GM12872 (cell line): Measurements from ENCODE around the gene RAPH1.

Experiments used
- TF ChIP-seq, protein P1 (sequence below): IDR thresholded peaks from 3 replicates; pipeline ENCODE4 v1.5.1; 2011; ENCODE audit warnings: low read depth, mild to moderate bottlenecking, low read length, moderate library complexity; ENCODE audit not compliant: insufficient read depth

RAPH1 gene

DNA sequence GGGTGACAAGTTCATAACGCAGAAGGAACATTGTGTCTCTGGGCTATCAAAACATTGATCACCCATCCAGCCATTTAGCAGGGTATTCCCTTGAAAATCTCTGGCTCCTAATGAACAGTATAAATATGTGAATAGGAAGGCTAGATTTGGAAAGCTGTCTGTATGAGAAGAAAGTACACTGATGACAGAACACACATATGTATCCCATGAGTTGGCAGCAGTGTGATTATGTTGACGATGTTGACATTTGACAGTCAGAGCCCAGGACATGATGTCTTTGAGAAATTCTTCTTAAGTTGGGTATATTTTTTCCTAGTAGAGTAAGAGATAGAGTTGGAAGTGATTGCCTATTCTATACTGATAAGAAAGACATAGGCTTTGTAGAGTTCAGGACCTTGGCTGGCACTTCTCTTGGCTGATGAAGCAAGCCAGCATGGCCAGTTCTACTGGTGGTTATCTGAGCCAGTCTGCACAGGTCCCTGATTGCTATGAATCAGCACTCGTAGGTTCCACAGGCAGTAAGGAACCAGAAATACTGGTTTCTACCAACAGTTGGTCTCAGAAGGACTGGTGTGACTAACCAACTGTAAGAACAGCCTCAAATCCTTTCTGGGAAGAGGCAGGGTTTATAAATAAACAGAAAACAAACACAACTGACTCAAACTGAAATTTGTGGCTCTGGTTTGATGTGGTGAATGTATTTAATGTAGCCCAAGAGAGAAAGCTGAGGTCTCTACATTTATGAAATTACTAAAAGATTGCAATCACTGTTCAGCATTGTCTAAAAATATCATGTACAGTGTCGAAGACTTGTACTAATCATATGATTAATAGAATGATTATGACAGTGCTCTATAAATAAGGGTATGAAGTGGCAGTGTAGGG, 43.9 kb upstream of the RAPH1 start:
- TF ChIP-seq, protein P1, sequence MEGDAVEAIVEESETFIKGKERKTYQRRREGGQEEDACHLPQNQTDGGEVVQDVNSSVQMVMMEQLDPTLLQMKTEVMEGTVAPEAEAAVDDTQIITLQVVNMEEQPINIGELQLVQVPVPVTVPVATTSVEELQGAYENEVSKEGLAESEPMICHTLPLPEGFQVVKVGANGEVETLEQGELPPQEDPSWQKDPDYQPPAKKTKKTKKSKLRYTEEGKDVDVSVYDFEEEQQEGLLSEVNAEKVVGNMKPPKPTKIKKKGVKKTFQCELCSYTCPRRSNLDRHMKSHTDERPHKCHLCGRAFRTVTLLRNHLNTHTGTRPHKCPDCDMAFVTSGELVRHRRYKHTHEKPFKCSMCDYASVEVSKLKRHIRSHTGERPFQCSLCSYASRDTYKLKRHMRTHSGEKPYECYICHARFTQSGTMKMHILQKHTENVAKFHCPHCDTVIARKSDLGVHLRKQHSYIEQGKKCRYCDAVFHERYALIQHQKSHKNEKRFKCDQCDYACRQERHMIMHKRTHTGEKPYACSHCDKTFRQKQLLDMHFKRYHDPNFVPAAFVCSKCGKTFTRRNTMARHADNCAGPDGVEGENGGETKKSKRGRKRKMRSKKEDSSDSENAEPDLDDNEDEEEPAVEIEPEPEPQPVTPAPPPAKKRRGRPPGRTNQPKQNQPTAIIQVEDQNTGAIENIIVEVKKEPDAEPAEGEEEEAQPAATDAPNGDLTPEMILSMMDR, result no peak

DNA sequence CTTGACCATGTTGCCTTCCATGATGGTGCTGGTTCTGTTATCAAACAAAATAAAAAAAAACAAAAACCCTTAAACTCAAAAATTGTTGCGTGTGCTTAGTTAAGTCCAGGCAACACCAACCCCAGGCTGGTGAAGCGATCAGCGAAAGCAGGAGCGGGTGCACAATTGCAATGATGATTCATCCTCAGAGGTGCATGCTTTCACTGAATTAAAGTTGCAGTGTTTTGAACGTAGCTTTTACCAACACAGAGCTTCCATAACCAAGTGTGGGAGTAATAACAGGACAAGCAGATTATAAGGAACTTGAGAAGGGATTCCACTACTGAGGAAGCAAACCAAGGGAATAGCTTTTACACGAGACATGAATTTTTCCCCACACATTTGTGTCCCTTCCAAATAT, 39.7 kb upstream of the RAPH1 start:
- TF ChIP-seq, protein P1, result no peak

DNA sequence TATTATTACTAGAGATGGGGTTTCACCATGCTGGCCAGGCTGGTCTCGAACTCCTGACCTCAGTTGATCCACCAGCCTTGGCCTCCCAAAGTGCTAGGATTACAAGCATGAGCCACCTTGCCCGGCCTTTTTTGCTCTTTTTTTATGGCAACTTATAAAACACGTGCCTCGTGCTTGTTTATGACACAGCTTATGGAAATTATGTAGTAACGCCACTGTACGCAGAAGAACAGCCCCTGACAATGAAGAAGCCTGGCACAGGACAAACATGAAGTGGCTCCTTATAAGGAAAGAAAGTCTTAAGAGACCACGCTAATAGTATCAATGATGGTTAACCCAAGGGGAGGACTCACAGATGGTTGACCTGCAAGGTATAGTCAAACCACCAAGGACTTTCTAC, 37.2 kb upstream of the RAPH1 start:
- TF ChIP-seq, protein P1, result no peak

DNA sequence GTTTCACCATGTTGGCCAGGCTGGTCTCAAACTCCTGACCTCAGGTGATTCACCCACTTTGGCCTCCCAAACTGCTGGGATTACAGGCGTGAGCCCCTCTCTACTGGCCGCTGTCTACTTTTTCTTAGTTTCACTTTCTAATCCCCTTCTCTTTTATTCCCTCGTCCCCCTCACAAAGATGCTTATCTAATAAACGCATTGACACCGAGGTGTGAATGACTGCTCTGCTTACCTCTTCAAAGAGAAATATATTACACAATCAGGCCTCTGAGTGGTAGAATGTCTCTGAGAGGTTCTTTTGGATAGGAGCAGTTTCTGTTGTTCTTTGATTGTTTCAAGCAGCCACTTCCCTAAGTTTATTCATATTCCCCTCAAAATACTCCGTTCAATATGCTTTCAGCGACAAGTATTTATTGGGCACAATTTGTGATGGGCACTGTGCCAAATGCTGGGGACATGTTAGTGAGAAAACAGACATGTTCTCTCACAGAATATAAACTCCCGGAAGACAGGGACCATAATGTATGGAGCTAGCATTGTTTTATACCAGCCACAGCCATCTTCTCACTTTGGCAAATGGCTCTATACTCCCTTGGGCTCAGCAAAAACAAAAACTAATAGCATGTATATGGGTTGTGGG, 34.7 kb upstream of the RAPH1 start:
- TF ChIP-seq, protein P1, result no peak

DNA sequence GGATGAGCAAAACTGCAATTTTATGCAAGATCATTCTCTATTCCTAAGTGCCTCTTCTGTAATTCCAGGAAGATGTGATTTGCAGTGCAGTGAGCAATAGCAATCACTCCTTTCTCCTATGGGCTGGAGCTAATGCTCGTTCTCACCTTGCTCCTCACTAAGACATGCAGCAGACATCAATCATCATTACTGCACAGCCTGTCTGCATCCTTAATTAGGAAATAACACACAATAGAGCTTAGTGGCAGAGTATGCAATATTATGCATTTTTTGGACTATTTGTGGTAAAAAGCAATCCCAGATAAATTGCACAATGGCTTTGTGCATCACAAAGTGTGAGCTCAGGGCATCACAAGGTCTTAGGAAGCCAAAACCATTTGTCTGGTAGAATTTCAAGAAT, 32.6 kb upstream of the RAPH1 start:
- TF ChIP-seq, protein P1, result no peak

DNA sequence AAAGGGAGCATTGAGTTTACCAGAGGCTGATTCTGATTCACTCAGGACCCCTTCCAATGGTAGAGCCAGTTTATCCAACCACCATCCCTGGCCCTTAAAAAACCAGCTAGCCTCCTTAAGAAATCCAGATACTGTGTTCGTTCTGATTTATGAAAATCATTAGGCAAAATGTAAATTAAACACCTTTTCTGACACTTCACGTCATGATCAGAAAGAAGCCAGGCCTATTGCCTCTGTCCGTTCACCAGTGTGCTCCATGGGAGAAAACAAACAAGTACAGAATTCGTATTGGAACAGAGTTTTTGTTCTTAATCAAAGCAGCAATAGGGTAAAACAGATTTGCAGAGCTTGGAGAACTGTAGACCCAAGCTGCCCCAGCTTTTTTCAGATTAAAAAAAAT, 31.1 kb upstream of the RAPH1 start:
- TF ChIP-seq, protein P1, result no peak

DNA sequence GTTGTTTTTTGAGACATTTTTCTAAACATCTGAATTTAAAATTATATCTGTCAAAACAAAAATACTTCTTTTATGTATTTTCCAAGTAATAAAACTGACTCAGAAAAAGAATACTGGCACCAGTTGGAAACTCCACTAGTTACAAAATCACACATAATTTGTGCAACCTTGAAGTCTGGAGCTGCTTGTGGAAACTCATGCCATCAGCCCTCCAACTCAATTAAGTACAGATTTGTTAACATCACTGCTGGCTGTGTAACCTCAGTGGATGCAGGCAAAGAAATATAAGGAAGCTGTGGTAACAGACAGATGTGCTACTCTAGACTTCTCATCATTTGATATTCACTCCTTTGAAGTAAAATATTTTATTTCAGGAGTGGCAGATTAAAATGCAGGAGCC, 30.0 kb upstream of the RAPH1 start:
- TF ChIP-seq, protein P1, result no peak
